ENCODE data around the gene ZBTB11. TPM values are rescaled to one million over a fixed set of nuclear protein-coding genes. Genes with fewer than 3 reads are reported as not detected.
"Not testable (repeated sequence)": the region's sequence is repeated elsewhere in the genome, so short reads cannot be mapped to it uniquely, and the experiment has no call there.

The ZBTB11 gene
- total RNA-seq, 1 experiment from 2014 or later = 22.4 TPM

GRCh38 chr3:101693540-101693939 lies 16.6 kb upstream of the ZBTB11 start:
- BruUV-seq (replicated peaks); H3K36me3 ChIP-seq (ENCODE audit: insufficient read depth, low read length, poor library complexity, severe bottlenecking): not testable (repeated sequence)

GRCh38 chr3:101691685-101692671 lies 15.0 kb upstream of the ZBTB11 start:
- CTCF ChIA-PET; BruUV-seq (replicated peaks); POLR2A ChIA-PET (ENCODE audit: low non-redundant PET); H3K27ac ChIP-seq (ENCODE audit: low read depth, low read length, poor library complexity, severe bottlenecking); H3K9me3 ChIP-seq (ENCODE audit: low read depth, low read length, poor library complexity, severe bottlenecking); DNase-seq (ENCODE audit: low spot score); H3K27me3 ChIP-seq (replicated peaks; ENCODE audit: insufficient read depth, low read depth, low read length, poor library complexity); H3K4me3 ChIP-seq (ENCODE audit: low read depth, low read length, poor library complexity, severe bottlenecking); H3K36me3 ChIP-seq (ENCODE audit: insufficient read depth, low read length, poor library complexity, severe bottlenecking): not testable (repeated sequence)
- peaks cover 19% of the 10 kb centered on the region for H3K4me1 ChIP-seq (ENCODE audit: insufficient read depth, low read length, poor library complexity, severe bottlenecking)
- intact Hi-C loops (cut with micrococcal nuclease; ENCODE audit: unreplicated experiment) = loop anchor here (10.0 kb wide), 1 partner anchor 823 kb away; no protein-coding TSS in a partner anchor

More at GRCh38 chr3:101693540-101693939, 16.6 kb upstream of the ZBTB11 start:
- H3K4me1 ChIP-seq (ENCODE audit: insufficient read depth, low read length, poor library complexity, severe bottlenecking) = peaks cover 19% of the 10 kb centered on the region
- intact Hi-C loops (cut with micrococcal nuclease; ENCODE audit: unreplicated experiment) = loop anchor here (10.0 kb wide), 1 partner anchor 821 kb away; no protein-coding TSS in a partner anchor
- H3K4me3 ChIP-seq (ENCODE audit: low read depth, low read length, poor library complexity, severe bottlenecking); H3K27me3 ChIP-seq (replicated peaks; ENCODE audit: insufficient read depth, low read depth, low read length, poor library complexity); CTCF ChIA-PET; POLR2A ChIA-PET (ENCODE audit: low non-redundant PET); H3K27ac ChIP-seq (ENCODE audit: low read depth, low read length, poor library complexity, severe bottlenecking); H3K9me3 ChIP-seq (ENCODE audit: low read depth, low read length, poor library complexity, severe bottlenecking): not testable (repeated sequence)
- TF ChIP-seq CTCF (conservative IDR thresholded peaks at IDR 0.05; ENCODE audit: low read depth, low read length) = peak; percentile 63
- DNase-seq (ENCODE audit: low spot score) = peak; percentile 81

GRCh38 chr3:101690972-101691371 lies 14.0 kb upstream of the ZBTB11 start:
- Histone ChIP-seq H3K27ac (ENCODE audit: low read depth, low read length, poor library complexity, severe bottlenecking) (no peak overlapping the region), H3K4me1 (ENCODE audit: insufficient read depth, low read length, poor library complexity, severe bottlenecking) (peaks cover 12% of the 10 kb centered on the region), H3K27me3 (replicated peaks; ENCODE audit: insufficient read depth, low read depth, low read length, poor library complexity) (no peaks in the 10 kb centered on the region), H3K36me3 (ENCODE audit: insufficient read depth, low read length, poor library complexity, severe bottlenecking) (peaks cover under 1% of the 10 kb centered on the region), H3K4me3 (ENCODE audit: low read depth, low read length, poor library complexity, severe bottlenecking) (no peak overlapping the region), H3K9me3 (ENCODE audit: low read depth, low read length, poor library complexity, severe bottlenecking) (no peaks in the 10 kb centered on the region)
- no peak for DNase-seq (ENCODE audit: low spot score)
- TF ChIP-seq EZH2 (IDR thresholded peaks at IDR 0.05; ENCODE audit: borderline replicate concordance, low read depth, low read length, poor library complexity, severe bottlenecking) (no peak), CTCF (conservative IDR thresholded peaks at IDR 0.05; ENCODE audit: low read depth, low read length) (no peak)
- POLR2A ChIA-PET (ENCODE audit: low non-redundant PET) = no interaction called here
- BruUV-seq (replicated peaks) = no TSS peak
- CTCF ChIA-PET = interaction anchor here (0.7 kb wide), 1 partner anchor 116 kb away, joined by 11 read pairs; no protein-coding TSS in a partner anchor
- intact Hi-C loops (cut with micrococcal nuclease; ENCODE audit: unreplicated experiment) = loop anchor here (10.0 kb wide), 1 partner anchor 824 kb away; no protein-coding TSS in a partner anchor

All from A673 (cell line).